ENCODE measurements around the gene BCR.

- no peak for TF ChIP-seq CTCF (IDR thresholded peaks at IDR 0.05; ENCODE audit: low read depth, low read length)
- no peak for TF ChIP-seq MAX (IDR thresholded peaks at IDR 0.05; ENCODE audit: low read depth, low read length)
- TF ChIP-seq POLR2A (IDR thresholded peaks at IDR 0.05; ENCODE audit: extremely low read depth, insufficient read length) = no peak
Observed at GRCh38 chr22:23143119-23143518, 37.2 kb upstream of the BCR start.

Measured in NB4 (cell line).